Measurements from ENCODE around the gene LIPE.
A peak's percentile ranks its signal among the peaks of the same experiment; 100 is the strongest.

LIPE gene

DNA sequence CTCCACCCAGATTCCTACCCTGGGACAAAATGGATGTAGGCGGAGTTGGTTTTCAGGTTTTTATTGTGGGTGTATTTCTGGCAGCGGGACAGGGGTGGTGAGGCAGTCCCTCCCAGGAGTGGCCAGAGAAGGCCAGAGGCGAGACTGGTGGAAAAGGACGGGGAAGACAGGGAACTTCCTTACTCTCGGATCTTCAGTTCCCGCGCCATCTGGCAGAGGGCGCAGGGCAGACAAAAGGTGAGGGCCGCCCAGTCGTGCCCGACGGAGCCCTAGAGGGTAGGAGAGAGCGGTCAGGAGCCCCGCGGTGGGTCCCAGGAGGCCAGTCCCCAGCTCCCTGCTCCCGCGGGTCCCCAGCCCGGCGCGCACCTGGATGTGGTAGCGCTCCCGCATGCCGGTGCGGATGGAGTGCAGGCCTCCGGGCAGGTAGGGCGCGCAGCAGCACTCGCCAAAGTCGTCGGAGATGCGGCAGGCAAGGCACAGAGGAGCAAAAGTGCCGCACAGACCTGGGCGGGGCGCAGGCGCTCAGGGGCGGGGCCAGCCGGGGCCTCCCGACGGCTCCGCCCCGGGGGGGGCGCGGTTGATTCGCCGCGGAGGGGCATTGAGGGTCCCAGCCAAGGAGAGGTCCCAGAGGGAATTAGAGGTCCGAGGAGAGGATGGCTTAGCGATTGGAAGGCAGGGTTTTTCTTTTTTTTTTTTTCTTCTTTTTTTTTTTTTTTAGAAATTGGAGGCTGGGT is 40.0 kb downstream of the LIPE start:
- Histone ChIP-seq H4K20me1 (ENCODE audit: insufficient read depth, low read length) (no peaks in the 10 kb centered on the region), H3K36me3 (ENCODE audit: insufficient read depth, low read length) (no peaks in the 10 kb centered on the region), H3K9me3 (ENCODE audit: insufficient read depth, low read length, severe bottlenecking) (no peaks in the 10 kb centered on the region), H3K9ac (ENCODE audit: low read depth, low read length) (no peak overlapping the region), H2AFZ (ENCODE audit: low read depth, low read length) (no peak overlapping the region), H3K27ac (ENCODE audit: low read length) (no peak overlapping the region), H3K4me1 (ENCODE audit: insufficient read depth, low read length) (no peaks in the 10 kb centered on the region), H3K4me3 (ENCODE audit: low read depth in 1 of 2, low read length in 2 of 2) (no peak overlapping the region), H3K27me3 (ENCODE audit: insufficient read depth, low read length, poor library complexity) (peaks cover 10% of the 10 kb centered on the region), H3K79me2 (ENCODE audit: insufficient read depth, low read length) (no peaks in the 10 kb centered on the region), H3K4me2 (ENCODE audit: insufficient read depth, low read length) (no peak overlapping the region)
- DNase-seq: no peak
- no peak for TF ChIP-seq EZH2 (IDR thresholded peaks at IDR 0.05; ENCODE audit: borderline replicate concordance, low read depth, low read length, severe bottlenecking)
- TF ChIP-seq, protein P1, sequence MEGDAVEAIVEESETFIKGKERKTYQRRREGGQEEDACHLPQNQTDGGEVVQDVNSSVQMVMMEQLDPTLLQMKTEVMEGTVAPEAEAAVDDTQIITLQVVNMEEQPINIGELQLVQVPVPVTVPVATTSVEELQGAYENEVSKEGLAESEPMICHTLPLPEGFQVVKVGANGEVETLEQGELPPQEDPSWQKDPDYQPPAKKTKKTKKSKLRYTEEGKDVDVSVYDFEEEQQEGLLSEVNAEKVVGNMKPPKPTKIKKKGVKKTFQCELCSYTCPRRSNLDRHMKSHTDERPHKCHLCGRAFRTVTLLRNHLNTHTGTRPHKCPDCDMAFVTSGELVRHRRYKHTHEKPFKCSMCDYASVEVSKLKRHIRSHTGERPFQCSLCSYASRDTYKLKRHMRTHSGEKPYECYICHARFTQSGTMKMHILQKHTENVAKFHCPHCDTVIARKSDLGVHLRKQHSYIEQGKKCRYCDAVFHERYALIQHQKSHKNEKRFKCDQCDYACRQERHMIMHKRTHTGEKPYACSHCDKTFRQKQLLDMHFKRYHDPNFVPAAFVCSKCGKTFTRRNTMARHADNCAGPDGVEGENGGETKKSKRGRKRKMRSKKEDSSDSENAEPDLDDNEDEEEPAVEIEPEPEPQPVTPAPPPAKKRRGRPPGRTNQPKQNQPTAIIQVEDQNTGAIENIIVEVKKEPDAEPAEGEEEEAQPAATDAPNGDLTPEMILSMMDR (IDR thresholded peaks at IDR 0.05; ENCODE audit: borderline replicate concordance, extremely low read depth, low read length, poor library complexity, severe bottlenecking): no peak
- ATAC-seq (ENCODE audit: insufficient read depth, low read depth): no peak

DNA sequence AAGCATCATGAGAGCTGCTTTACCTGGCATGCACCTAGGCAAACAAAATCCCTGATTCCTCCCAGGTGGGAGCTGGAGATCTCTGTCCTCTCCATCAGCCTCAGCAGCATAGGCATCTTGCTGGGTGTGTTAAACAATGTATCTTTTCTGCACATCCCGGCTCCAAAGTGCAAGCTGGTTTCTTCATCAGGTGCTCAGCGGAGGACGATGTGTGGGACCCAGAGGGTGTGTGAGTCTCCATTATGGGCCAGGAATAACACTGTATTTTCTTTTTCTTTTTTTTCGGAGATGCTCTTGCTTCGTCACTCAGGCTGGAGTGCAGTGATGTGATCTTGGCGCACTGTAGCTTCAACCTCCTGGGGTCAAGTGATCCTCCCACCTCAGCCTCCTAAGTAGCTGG is 47.0 kb downstream of the LIPE start:
- no peak overlapping the region for H2AFZ ChIP-seq (ENCODE audit: low read depth, low read length)
- H3K27me3 ChIP-seq (ENCODE audit: insufficient read depth, low read length, poor library complexity): peaks cover 10% of the 10 kb centered on the region
- no peak overlapping the region for H3K4me2 ChIP-seq (ENCODE audit: insufficient read depth, low read length)
- TF ChIP-seq, protein P1 (IDR thresholded peaks at IDR 0.05; ENCODE audit: borderline replicate concordance, extremely low read depth, low read length, poor library complexity, severe bottlenecking): no peak
- H3K36me3 ChIP-seq (ENCODE audit: insufficient read depth, low read length): peaks cover 1% of the 10 kb centered on the region; the same call in 1 of the 2 replicates
- H4K20me1 ChIP-seq (ENCODE audit: insufficient read depth, low read length): no peaks in the 10 kb centered on the region
- H3K27ac ChIP-seq (ENCODE audit: low read length): no peak overlapping the region
- H3K9ac ChIP-seq (ENCODE audit: low read depth, low read length): no peak overlapping the region
- ATAC-seq (ENCODE audit: insufficient read depth, low read depth) (no peak), DNase-seq (no peak)
- H3K4me1 ChIP-seq (ENCODE audit: insufficient read depth, low read length): no peaks in the 10 kb centered on the region
- no peaks in the 10 kb centered on the region for H3K9me3 ChIP-seq (ENCODE audit: insufficient read depth, low read length, severe bottlenecking)
- no peaks in the 10 kb centered on the region for H3K79me2 ChIP-seq (ENCODE audit: insufficient read depth, low read length)
- no peak overlapping the region for H3K4me3 ChIP-seq (ENCODE audit: low read depth in 1 of 2, low read length in 2 of 2)

DNA sequence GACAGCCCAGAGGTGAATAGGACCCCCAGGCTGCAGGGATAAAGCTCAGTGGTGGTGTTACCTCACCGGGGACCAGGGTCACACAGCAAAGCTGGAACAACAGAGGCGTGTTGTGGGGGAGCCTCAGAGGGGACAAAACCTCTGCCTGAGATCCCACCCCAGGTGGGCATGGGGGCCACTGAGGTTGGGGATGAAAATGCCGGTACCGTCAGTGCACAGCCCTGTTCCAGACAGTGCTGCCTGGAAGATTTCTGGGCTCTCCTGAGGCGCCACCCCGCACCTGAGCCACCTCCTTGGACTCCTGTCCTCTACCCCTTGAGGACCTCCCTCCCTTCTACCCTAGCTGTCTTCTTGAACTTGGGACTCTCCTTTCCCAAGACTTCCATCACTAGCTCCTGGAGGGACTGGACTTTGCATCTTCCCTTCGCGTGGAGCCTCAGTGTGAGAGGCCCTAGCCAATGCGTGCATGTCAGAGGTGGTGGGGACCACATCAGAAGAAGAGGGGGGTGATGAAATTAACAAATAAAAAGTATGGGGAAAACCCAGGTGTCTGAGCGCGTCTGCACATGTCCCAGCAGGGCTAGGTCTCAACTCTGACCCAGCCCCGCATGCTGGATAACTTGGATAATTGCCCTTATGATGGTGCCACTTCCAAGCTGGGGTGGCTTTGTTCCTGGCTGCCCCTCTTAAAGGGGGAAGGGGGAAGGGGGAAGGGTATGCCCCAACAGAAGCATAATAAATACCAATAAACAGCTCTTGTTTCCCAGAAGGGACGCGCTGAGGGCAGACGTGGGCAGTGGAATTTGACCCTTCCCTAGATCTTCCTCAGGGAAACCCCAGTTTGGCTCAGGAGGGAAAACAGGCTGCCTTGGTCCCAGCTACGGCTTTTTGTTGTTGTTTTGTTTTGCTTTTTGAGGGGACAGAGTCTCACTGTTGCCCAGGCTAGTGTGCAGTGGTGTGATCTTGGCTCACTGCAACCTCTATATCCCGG is 48.7 kb downstream of the LIPE start:
- ATAC-seq (ENCODE audit: insufficient read depth, low read depth) (peak; percentile 36; the same call in 1 of the 3 replicates), DNase-seq (no peak)
- Histone ChIP-seq H2AFZ (ENCODE audit: low read depth, low read length) (no peak overlapping the region), H4K20me1 (ENCODE audit: insufficient read depth, low read length) (no peaks in the 10 kb centered on the region), H3K36me3 (ENCODE audit: insufficient read depth, low read length) (peaks cover 5% of the 10 kb centered on the region; the same call in 1 of the 2 replicates), H3K27ac (ENCODE audit: low read length) (no peak overlapping the region), H3K9ac (ENCODE audit: low read depth, low read length) (no peak overlapping the region), H3K79me2 (ENCODE audit: insufficient read depth, low read length) (no peaks in the 10 kb centered on the region), H3K4me1 (ENCODE audit: insufficient read depth, low read length) (no peaks in the 10 kb centered on the region), H3K4me3 (ENCODE audit: low read depth in 1 of 2, low read length in 2 of 2) (no peak overlapping the region), H3K27me3 (ENCODE audit: insufficient read depth, low read length, poor library complexity) (peaks cover 10% of the 10 kb centered on the region), H3K4me2 (ENCODE audit: insufficient read depth, low read length) (no peak overlapping the region), H3K9me3 (ENCODE audit: insufficient read depth, low read length, severe bottlenecking) (no peaks in the 10 kb centered on the region)
- no peak for TF ChIP-seq EZH2 (IDR thresholded peaks at IDR 0.05; ENCODE audit: borderline replicate concordance, low read depth, low read length, severe bottlenecking)
- TF ChIP-seq, protein P1 (IDR thresholded peaks at IDR 0.05; ENCODE audit: borderline replicate concordance, extremely low read depth, low read length, poor library complexity, severe bottlenecking): no peak

Data from DND-41 (cell line).